Right lobe of liver (tissue), 6 donors: ENCODE measurements around the gene RGS11. TPM values are rescaled to one million over a fixed set of nuclear protein-coding genes. Genes with fewer than 3 reads are reported as not detected.

ENCODE experiments used
- ATAC-seq, 4 donors: fragments of 200-7000 bp; cut with Tn5 transposase; one replicate each; pipeline ENCODE4 v1.9.1; 2020; ENCODE audit warnings: mild to moderate bottlenecking in 4 of 4, moderate library complexity in 4 of 4
- DNase-seq, 3 donors: peaks; one replicate each; pipeline ENCODE4 v3.0.0-alpha.2; 2020
- H3K27ac ChIP-seq, 3 donors: fragments of 200-600 bp; one replicate each; pipeline ENCODE4 v1.8.0; 2022
- H3K27me3 ChIP-seq, 2 donors: fragments of 200-600 bp; one replicate each; pipeline ENCODE4 v1.8.0; 2022
- H3K36me3 ChIP-seq, 4 donors: fragments of 200-600 bp; sonication (generic) in 1 of 4; one replicate each; pipeline versions ENCODE4 v1.5.1 to v1.8.0; 2017 to 2022; ENCODE audit warnings: control low read depth in 1 of 4
- H3K4me1 ChIP-seq, 4 donors: fragments of 200-600 bp; sonication (generic) in 1 of 4; one replicate each; pipeline versions ENCODE4 v1.5.1 to v1.8.0; 2017 to 2022; ENCODE audit warnings: control low read depth in 1 of 4
- H3K4me3 ChIP-seq, 3 donors: fragments of 200-600 bp; one replicate each; pipeline ENCODE4 v1.8.0; 2022
- H3K9me3 ChIP-seq, 4 donors: fragments of 200-600 bp; sonication (generic) in 1 of 4; one replicate each; pipeline versions ENCODE4 v1.5.1 to v1.8.0; 2017 to 2022; ENCODE audit warnings: control low read depth in 1 of 4
- CTCF ChIP-seq, 4 donors: fragments of 200-600 bp in 3 of 4; fragments of 450-650 bp in 1 of 4; IDR thresholded peaks; one replicate each; pipeline versions ENCODE4 v1.5.1 to v1.8.0; 2016 to 2022; ENCODE audit warnings: antibody characterized with exemption in 4 of 4, mild to moderate bottlenecking in 2 of 4
- POLR2A ChIP-seq: fragments of 450-650 bp; IDR thresholded peaks from one replicate; pipeline ENCODE4 v1.6.1; 2017; ENCODE audit warnings: antibody characterized with exemption, mild to moderate bottlenecking
- WGBS: methylation state at CpG from one replicate; pipeline ENCODE4 v1.1.6; 2018; ENCODE audit warnings: low coverage, low lambda C conversion rate; ENCODE audit not compliant: insufficient coverage; ENCODE audit errors: missing lambda C conversion rate; 5-methylcytosine and 5-hydroxymethylcytosine counted together
- intact Hi-C, 2 donors: fragments of 100-400 bp; cut with DNase I; formaldehyde crosslinking; loops; one replicate each; pipeline versions ENCODE4 v1.11.2 to v1.14.1; 2022
- total RNA-seq, 6 experiments: library from RNA; depleted of rRNA in 2 of 6; stranded (reverse); fragments of >200 nt in 2 of 6; fragmentation: NEBNext Ultra II Directional in 3 of 6; extraction: Animal tissue kit (Norgen Biotek cat#: 25700) in 3 of 6; gene quantifications; one replicate each; pipeline versions ENCODE4 v1.1.0 to v1.2.4, GENCODE V29; 2016 to 2023
- donor health status: DM: no; HTN: yes; CAD: no.
- donor health status: DM: no; HTN: no; CAD: no.
- donor health status: DM: no; HTN: no; CAD: no.
- donor health status: DM: no; HTN: yes; CAD: no.
- donor health status: DM: no; HTN: yes; CAD: no.

RGS11 gene
- total RNA-seq, 6 experiments from 2014 or later: 0.37 to 1.3 (median 0.80) TPM

- Histone ChIP-seq H3K36me3 (no peaks in the 10 kb centered on the region), H3K4me1 (peaks cover 0 to 1% (median 0%) of the 10 kb centered on the region in 4 donors), H3K27me3 (no peaks in the 10 kb centered on the region), H3K9me3 (no peaks in the 10 kb centered on the region), H3K4me3 (no peak overlapping the region), H3K27ac (no peak overlapping the region)
- intact Hi-C loops: no loop called here
- no peak for DNase-seq
- no peak for TF ChIP-seq POLR2A
- TF ChIP-seq CTCF (IDR thresholded peaks at IDR 0.05): no peak
- no peak for ATAC-seq
- 70% methylated on average over 9 of the region's 9 CpGs for WGBS
These were observed 45.8 kb upstream of the RGS11 start for GRCh38 chr16:321532-321931.

GRCh38 chr16:320206-320605 lies 44.5 kb upstream of the RGS11 start:
- no peaks in the 10 kb centered on the region for H3K27me3 ChIP-seq
- no peaks in the 10 kb centered on the region for H3K9me3 ChIP-seq
- TF ChIP-seq POLR2A (no peak), CTCF (IDR thresholded peaks at IDR 0.05) (no peak)
- H3K36me3 ChIP-seq: no peaks in the 10 kb centered on the region
- intact Hi-C loops: no loop called here
- H3K4me3 ChIP-seq: no peak overlapping the region
- 88% methylated on average over 5 of the region's 5 CpGs for WGBS
- DNase-seq: no peak
- H3K27ac ChIP-seq: no peak overlapping the region
- ATAC-seq: no peak
- H3K4me1 ChIP-seq: no peaks in the 10 kb centered on the region

- WGBS: 52% methylated on average over 5 of the region's 22 CpGs
These were observed 42.9 kb upstream of the RGS11 start for GRCh38 chr16:318628-319027.

GRCh38 chr16:317583-317982 lies 41.8 kb upstream of the RGS11 start:
- peaks cover 0 to 11% (median 0%) of the 10 kb centered on the region in 4 donors for H3K36me3 ChIP-seq
- no peaks in the 10 kb centered on the region for H3K4me1 ChIP-seq
- no peak for TF ChIP-seq POLR2A
- TF ChIP-seq CTCF (IDR thresholded peaks at IDR 0.05): no peak
- ATAC-seq (no peak), DNase-seq (no peak)
- WGBS: 100% methylated on average over 1 of the region's 5 CpGs
- H3K4me3 ChIP-seq: no peak overlapping the region
- no peak overlapping the region for H3K27ac ChIP-seq
- H3K27me3 ChIP-seq: no peaks in the 10 kb centered on the region
- intact Hi-C loops: no loop called here
- no peaks in the 10 kb centered on the region for H3K9me3 ChIP-seq

More at GRCh38 chr16:318628-319027, 42.9 kb upstream of the RGS11 start:
- no peaks in the 10 kb centered on the region for H3K4me1 ChIP-seq
- H3K4me3 ChIP-seq: no peak overlapping the region
- H3K27me3 ChIP-seq: no peaks in the 10 kb centered on the region
- no peak overlapping the region for H3K27ac ChIP-seq
- DNase-seq: no peak
- peak in 2 of 4 donors; percentile 18 to 26 for ATAC-seq
- H3K9me3 ChIP-seq: no peaks in the 10 kb centered on the region
- intact Hi-C loops: no loop called here
- TF ChIP-seq CTCF (IDR thresholded peaks at IDR 0.05) (peak in 1 of 4 donors; percentile 4), POLR2A (no peak)
- peaks cover 0 to 8% (median 0%) of the 10 kb centered on the region in 4 donors for H3K36me3 ChIP-seq
